NCI-H2227 (cell line): ENCODE results near the gene EGFLAM.
A peak's percentile ranks its signal among the peaks of the same experiment; 100 is the strongest.

ENCODE experiments used
- DNase-seq: peaks from one replicate; lab custom pipeline; 2025; ENCODE audit not compliant: unreplicated experiment; lab: John Stamatoyannopoulos, UW

The EGFLAM gene

DNA sequence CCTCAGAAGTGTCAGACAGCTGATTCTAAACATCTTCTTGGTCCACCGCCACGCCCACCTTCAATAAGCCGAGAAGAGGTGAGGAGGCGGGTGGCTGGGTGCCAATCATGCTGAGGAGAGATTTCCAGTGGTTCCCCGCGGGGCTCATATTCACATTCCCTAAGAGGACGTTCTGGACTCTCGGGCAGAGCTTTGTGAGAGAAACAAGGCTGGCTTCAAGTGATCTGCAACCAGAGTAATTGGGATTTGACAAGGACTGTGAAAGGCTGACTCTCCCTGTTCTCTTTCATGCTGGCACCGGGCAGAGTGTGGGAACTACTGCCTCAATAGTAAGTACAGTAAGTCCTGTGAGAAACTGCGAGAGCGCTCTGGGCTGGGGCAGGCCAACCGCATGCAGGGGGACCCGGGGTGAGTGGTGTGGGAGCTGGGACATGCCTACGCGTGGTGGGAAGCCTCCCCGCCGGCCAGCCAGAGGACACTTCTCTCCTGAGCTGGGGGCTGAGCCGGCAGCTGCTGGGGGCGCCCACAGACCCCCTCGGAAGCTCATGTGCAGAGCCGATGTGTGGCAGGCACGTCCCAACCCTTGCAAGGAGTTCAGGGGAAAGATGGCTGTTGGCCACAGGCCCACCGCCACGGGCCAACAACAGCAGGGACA, 187.1 kb downstream of the EGFLAM start:
- DNase-seq, result peak; percentile 73

DNA sequence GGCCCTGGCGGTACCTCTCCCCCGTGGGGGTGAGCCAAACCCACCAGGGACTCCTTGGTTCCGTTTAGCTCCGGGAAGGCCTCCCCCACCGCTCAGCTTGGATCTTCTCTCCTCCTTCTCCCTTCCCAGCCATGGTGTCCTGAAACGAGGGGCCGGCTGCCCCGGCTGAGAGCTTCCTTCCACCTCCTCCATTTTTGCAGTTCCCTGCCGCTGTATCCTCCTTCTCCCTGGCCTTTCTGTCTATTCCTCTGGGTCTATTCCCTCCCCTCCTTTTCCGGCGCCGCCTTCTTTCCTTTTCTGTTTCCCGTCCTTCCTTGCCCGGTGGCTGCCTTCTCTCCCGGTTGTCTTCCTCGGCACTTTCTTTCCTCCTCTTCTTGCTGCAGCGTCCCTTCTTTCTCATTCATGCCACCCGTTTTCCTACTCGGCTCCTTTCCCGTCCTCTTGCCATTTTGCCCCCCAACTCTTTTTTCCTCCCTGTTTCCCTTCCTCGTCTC, 187.7 kb downstream of the EGFLAM start:
- DNase-seq, result no peak

DNA sequence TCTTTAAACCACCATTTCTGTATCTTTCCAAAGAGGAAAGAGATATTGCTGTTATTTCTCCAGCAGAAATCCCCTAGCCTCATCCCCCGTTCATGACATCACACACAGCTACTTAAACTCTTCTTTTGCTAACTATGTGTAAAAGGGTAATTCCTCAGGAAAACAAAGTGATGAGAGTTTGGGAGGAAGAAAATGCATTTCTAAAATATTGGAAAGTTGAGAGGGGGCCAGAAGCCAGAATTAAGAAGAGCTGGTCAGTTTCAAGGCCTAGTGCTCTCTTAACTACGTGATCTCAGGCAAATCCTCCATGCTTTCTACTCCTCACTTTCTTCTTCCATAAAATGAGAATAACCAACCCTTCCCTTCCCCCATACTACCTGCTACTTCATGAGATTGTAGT, 188.7 kb downstream of the EGFLAM start:
- no peak for DNase-seq

DNA sequence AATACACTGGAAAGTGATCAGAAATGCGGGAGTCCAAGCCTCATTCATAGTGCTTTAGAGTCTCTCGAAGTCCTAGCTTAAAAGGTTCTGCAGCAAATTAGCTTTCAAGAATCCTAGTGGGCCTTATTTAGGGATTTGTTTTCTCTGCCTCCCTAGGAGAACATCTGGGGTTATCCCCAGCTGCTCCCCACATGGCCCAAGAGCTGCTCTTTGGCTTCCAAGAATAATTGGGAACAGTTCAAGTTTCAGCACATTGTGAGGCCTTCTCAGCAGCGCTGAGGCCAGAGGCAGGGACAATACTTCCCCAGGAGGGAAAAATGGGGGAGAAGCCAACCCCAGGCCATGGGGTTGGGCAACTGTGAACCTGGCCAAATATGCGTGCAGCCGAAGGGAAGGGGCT, 189.4 kb downstream of the EGFLAM start:
- no peak for DNase-seq

DNA sequence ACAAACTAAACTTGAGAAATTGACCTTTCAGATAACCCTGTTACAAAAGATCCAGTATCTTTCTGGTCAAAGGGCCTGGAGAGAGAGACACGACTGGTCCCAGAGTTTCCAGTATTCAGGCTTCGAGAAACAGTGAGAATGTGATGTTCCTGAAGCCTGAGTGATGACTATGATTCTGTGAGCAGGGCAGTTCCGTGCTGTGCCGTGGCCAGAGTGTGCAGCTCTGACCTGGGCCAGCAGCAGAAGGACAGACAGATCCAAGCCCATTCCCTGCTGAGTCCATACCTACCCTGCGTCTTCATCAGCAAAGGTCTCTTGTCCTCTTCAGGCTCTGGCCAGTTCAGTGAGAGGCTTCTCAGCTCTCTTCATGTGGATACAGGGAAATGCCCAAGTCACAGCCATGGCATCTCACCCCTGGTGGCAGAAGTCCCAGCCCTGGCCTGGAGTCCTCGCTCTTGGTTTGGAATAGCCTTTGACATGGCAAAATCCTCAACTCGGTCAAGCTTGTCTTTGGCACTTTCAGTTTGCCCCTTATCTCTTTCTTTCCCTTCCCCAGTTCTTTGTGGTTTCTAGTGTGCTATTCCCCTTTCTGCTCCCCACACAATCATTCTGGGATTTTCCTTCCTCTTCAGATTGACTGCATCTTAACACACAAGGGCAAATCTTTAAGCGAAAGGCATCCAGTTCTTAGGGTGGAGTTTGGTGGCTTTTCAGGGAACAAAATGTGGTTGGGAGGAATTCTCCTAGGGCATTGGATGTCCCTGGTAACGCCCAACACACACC, 190.4 kb downstream of the EGFLAM start:
- DNase-seq, result no peak

DNA sequence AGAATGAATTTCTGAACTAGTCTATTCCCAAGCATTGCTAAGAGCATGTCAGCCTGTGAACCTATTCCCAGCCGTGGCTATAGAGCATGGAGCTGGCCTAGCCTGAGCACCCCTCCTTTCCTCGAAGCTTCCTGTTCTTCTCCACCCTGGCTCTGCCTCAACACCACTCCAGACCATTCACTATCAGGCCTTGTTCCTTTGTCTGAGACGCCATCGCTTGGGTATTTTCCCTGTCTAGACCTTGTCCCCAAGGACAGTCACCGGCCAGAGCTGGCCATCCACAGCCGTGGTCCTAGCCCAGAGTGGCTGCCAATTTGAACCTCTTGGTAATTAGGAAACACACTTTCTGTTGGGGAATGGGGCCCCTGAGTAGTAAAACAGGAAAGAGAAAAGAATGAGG, 192.3 kb downstream of the EGFLAM start:
- DNase-seq, result no peak

DNA sequence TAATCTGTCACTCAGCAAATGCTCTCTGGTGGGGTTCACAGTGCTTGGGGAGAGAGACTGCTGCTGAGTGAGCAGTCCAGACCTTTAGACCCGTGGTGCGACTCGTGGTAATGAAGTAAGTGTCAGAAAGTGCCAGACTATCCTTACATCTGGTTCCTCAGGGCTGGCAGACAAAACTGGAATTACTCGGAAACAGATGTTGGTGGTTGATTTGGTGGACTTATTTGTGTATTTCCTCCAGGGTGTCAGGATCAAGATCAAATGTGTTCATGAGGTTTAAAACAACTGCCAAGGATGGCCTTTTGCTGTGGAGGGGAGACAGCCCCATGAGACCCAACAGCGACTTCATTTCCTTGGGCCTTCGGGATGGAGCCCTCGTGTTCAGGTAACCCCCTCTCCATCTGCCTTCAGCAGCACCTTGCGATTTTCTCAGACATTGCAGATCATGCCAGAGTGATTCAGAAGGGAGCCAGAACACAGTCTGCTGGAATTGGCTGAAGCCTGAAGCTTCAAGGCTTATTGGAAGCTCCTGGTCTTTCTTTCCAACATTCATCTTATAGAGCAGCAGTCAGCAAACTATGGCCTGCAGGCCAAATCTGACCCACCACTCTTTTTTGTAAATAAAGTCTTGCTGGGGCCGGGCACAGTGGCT, 192.8 kb downstream of the EGFLAM start:
- no peak for DNase-seq

DNA sequence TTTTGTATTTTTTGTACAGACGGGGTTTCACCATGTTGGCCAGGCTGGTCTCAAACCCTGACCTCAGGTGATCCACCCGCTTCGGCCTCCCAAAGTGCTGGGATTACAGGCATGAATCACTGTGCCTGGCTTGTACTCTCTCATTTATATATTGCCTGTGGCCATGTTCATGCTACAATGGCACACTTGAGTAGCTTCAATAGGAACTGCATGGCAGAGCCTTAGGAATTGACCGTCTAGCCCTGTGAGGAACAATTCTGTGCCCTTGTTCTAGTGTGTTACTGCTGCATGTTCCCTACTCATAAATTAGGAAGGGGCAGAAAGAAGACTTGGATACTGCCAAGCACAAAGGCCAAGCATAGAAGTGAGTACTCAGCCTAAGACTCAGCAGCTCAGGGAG, 193.8 kb downstream of the EGFLAM start:
- DNase-seq, result no peak

DNA sequence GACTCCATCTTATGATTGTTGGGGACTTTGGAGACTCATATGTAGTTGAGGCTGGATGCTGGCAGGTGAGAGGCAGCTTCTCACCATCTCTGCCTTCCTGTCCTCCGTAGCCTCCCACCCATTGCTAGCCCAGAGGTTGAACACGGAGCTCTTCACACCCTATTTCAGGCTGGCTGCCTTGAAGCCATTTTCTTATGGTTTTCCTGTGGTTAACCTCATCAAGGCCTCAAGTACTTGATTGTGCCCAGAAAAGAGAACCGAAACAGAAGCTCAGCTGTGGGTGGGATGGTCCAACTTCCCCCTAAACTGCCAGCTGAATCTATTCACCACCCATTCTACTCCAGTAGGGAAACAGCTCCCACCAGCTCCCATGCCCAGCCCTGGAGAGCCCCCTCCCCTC, 195.1 kb downstream of the EGFLAM start:
- DNase-seq, result no peak

DNA sequence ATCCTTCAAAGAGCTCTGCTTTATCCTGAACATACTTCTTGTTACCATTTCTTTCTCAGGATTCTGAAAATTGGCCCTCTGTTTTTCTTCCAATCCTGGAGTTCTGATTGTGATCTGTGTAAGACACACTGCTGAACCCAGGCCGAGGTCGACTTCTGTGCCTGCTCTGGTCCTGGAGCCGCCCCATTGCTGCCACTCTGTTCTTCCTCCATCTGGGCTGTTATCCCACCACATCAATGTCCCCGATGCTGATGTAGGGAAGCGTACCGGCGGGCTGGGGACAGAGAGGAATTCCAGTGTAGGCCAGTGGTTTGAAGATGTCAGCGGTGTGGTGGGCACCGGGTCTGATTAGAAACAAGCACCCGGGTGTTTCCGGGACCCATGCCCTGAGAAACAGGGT, 195.6 kb downstream of the EGFLAM start:
- DNase-seq, result no peak

DNA sequence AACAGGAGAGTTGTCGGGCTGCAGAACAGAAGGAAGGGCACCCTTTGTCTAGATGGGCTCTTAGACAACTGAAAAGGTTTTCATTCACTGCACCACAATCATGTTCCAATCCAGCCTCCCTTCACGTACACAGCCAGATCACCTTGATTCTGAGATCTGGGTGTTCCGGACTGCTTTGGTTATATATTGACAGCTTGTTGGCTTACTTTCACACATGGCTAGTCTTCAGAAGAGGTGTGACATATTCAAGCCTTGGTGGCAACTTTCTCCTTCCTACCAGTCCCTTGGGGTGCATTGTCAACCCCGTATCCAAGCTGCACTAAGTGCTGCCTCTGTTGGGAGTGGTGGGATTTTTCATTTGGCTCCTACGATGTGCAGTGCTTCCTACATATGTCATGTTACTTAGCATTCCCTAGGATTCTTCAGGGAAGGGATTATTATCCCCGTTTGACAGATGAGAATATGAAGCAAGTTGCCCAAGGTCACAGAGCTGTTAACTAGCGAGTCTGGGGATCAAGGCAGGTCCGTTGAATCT, 197.5 kb downstream of the EGFLAM start:
- DNase-seq, result no peak

DNA sequence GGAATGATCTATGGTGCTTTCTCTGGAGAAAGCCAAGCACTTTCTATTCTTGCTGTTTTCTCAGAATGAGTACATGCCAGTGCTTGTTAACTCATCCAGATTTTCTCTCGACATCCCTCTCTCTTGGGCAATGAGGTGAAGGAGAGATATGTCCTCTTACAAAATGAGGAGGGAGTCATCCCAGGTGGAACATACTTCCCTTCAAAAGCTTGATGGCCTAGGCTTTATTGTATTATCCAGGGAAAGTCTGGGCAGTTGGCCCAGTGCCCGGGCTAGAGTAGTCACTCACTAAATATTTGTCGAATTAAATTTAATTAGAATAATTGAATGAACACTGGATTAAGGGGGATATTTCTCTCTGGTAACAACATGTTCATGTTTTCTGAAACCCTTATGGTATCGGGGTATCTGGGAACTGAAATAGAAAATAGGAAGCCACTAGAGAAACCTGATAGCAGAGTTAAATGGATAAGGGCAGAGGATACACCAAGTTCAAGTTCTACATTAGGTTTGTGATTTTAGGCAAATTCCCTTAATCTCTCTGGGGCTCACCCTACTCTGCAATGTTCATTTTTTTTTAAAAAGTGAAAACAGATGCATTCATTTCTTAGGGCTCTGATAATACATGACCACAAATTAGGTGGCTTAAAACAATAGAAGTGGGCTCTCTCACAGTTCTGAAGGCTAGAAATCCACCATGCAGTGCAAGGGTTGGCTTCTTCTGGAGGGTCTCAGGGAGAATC, 198.5 kb downstream of the EGFLAM start:
- DNase-seq, result no peak

DNA sequence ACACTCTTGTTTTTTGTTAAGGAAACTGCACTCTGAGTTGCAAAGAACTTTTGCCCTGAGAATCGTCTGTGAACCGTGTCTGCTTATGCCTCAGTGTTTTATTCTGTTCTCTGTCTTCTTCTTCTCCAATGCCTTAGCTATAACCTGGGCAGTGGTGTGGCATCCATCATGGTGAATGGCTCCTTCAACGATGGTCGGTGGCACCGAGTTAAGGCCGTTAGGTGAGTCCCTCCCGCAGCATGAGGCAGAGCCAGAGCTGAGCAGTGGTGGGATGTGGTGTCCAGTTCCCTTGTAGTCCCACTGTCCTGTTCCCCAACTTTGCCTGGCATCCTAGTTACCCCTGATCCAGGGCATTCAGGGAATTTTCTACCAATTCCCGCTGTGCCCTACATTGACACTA, 199.8 kb downstream of the EGFLAM start:
- no peak for DNase-seq

DNA sequence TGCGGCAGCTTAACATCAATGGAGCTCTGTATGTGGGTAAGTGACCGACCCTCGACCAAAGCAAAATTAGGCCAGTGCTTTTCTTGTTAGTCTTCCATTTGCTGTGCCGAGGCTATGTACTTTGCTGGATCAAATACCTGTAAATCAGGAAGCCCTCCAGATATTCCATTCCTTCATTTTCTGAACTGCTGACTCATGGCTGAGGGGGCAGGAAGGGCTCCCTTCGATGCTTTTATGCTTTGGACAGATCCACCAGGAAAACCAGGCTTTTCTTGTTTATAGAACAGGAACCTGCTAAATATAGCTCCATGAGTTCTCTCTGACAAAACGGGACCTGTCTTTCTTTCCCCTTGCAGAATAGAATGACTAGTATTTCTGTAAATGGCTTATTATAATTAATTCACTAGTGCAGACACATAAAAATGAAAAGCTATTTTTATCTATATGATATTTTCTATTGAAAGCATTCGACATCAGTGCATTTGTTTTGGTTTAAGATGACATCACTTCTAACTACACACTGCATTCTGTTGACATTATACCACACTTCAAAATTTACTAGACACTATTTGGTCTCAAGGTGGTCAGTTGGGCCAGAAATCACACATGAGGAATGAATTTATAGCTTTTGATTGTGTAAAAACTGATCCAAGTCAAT, 204.7 kb downstream of the EGFLAM start:
- no peak for DNase-seq

DNA sequence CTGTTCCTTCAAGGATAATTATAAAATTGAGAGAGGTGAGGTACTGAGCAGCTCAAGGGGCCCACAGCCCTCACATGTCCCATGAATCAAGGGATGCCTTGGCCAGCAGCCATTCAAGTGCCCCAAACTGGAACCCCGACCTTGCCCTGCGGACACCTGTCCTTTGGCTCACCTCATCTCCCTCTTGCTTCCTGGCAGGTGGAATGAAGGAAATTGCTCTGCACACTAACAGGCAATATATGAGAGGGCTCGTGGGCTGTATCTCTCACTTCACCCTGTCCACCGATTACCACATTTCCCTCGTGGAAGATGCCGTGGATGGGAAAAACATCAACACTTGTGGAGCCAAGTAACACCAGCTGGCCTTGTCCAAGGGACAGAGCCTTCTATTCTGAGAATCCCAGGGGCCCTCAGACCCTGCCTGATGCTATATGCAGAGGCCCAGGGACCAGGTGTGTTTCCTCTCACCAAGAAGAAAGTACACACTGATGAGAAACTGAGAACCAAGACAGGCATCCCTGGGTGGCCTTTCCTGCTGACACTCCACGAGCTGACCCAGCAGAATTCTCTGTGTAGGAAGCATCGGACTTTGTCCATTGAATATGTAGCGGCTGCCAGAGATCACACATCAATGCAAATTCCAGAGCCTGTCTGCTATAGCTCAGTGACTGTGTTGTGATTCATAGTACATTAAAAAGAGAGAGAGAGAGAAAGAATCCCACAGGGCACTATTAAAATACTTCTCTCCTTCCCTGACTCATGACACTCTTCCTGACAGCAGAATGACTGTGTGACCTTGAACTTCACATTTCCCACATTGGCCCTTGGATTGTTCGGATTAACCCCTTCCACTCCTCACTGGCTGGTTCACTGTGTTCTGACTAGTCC, 205.5 kb downstream of the EGFLAM start:
- DNase-seq, result no peak

DNA sequence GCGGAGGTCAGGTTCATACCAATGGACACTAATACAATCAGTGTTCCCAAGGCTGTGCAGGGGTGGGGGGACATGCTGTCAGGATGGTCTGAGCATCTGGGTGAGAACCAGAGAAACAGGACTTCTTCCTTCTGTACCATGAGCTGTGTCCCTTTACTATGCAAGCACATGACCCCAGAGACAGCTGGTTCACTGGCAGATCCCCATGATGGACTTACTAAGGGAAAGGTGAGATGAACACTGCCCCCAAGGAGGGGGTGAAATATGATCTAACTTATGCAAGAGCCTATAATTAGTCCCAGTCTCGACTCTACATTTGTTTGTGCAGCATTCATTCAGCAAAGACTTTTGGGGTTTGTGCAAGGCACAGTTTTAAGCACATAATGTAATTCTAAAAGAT, 206.7 kb downstream of the EGFLAM start:
- no peak for DNase-seq

DNA sequence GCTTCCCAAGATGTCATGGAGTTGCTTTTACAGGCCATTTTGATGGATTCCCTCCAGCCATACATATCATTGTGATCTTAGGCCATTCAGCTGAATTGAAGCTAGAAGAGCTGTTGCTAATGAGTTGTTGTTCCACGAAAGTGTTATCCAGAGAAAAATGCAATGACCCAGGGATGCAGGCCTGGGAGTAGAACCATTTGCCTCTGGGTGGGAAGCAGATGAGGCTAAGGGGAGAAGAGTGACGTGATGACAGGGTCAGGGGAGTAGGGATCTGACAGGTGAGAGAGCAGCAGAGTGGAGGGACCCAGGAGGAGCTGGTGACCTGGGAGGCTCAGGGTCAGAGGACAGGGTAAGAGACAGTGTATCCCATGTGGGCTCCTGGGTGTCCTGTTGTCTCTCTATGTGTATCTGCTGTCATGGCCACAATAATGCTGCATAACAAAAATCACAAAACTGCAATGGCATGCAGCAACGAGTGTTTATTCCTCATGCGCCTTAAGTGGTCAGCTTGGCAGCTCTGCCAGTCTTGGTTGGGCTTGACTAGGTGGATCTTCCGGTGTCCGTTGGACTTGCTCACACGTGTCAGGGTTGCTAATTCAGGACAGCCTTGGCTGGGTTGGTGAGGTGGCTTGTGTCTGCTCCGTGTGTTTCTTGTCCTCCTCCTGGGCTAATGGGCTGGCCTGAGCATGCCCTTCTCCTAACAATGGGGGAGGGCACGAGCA, 207.5 kb downstream of the EGFLAM start:
- no peak for DNase-seq

DNA sequence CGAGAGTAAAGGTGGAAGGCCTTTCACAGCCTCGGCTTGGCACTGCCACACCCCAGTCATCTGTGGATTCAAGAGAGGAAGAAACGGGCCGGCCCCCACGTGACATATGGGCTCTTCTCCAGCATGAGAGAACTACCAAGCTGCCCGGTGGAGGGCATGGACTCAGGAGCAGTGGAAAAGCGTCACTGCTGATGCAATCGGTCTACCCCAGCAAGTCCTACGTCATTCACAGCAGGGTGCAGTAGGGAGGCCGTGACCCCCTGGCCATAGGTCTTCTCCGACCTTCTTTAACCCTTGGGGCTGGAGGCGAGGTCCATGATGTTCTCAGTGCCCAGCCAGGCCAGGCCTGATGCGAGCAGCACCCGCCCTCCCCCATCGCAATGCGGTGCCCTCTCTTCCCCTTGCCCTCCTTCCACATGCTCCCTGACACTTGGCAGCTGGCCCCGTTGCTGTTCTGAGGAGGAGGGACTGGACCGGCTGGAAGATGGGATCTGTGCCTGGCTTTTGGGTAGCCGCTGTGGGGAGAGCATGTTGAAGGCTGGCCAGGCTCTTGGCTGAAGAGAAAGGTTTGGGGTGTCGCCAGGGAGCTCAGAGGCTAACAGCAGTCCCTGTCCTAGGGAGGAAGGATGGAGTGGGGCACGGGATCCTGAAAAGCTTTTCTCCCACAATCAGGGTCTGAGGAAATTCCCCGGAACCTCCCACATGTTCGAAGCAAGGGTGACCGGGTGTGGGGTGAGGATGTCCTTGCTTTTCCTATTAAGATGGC, 208.2 kb downstream of the EGFLAM start:
- no peak for DNase-seq
